ENCODE data around the gene TLL2. TPM values are rescaled to one million over a fixed set of nuclear protein-coding genes. Genes with fewer than 3 reads are reported as not detected.

The TLL2 gene
- total and polyA plus RNA-seq, 2 donors (not counting 3 experiments of a cell fraction or from before 2014, with no cell fraction given), result 0.03 to 0.20 TPM

DNA sequence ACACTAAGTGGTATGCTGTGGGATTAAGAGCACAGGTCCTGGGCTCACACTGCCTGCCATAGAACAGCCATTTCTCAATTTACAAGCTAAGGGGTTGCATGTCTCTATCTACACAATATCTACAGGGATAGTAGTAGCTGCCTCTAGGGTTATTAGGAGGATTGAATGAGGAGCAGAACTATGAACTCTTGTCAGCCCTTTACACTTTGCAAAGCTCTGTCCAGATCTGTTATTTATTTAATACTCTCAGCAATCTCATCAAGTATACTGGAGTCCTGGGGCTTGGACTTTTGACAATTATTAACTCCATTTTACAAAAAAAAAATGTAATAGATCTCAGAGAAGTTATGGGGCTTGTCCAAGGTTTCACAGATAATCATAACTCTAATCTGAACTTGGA, 161.7 kb downstream of the TLL2 start:
- TF ChIP-seq JUN (IDR thresholded peaks at IDR 0.05; ENCODE audit: borderline replicate concordance, insufficient read depth, insufficient read length, low read depth) (no peak), FOS (IDR thresholded peaks at IDR 0.05; ENCODE audit: borderline replicate concordance, insufficient read depth, low read length) (no peak), GATA2 (IDR thresholded peaks at IDR 0.05; ENCODE audit: insufficient read depth, insufficient read length, low read depth, low read length) (no peak), MYC (IDR thresholded peaks at IDR 0.05; ENCODE audit: low read depth, low read length) (no peak), EZH2 (IDR thresholded peaks at IDR 0.05; ENCODE audit: borderline replicate concordance, low read depth, low read length, severe bottlenecking) (no peak), POLR2A (IDR thresholded peaks at IDR 0.05; ENCODE audit: low read depth, low read length) (no peak)
- TF ChIP-seq, protein P1, sequence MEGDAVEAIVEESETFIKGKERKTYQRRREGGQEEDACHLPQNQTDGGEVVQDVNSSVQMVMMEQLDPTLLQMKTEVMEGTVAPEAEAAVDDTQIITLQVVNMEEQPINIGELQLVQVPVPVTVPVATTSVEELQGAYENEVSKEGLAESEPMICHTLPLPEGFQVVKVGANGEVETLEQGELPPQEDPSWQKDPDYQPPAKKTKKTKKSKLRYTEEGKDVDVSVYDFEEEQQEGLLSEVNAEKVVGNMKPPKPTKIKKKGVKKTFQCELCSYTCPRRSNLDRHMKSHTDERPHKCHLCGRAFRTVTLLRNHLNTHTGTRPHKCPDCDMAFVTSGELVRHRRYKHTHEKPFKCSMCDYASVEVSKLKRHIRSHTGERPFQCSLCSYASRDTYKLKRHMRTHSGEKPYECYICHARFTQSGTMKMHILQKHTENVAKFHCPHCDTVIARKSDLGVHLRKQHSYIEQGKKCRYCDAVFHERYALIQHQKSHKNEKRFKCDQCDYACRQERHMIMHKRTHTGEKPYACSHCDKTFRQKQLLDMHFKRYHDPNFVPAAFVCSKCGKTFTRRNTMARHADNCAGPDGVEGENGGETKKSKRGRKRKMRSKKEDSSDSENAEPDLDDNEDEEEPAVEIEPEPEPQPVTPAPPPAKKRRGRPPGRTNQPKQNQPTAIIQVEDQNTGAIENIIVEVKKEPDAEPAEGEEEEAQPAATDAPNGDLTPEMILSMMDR (IDR thresholded peaks at IDR 0.05; ENCODE audit: extremely low read depth in 1 of 2, insufficient read depth in 1 of 2, low read depth in 1 of 2, low read length in 2 of 2), result no peak
- TF ChIP-seq, protein P2, sequence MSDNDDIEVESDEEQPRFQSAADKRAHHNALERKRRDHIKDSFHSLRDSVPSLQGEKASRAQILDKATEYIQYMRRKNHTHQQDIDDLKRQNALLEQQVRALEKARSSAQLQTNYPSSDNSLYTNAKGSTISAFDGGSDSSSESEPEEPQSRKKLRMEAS (IDR thresholded peaks at IDR 0.05; ENCODE audit: insufficient read depth, insufficient read length), result no peak
- BruUV-seq (replicated peaks), result no TSS peak
- no peaks in the 10 kb centered on the region for H4K20me1 ChIP-seq (replicated peaks; ENCODE audit: control insufficient read depth, extremely low read depth, insufficient read depth, low read length)
- H3K9me3 ChIP-seq (replicated peaks; ENCODE audit: control insufficient read depth, insufficient read depth, low read length), result no peaks in the 10 kb centered on the region
- FAIRE-seq, result no peak
- peaks cover 2 to 7% of the 10 kb centered on the region in 2 experiments for H3K27me3 ChIP-seq (ENCODE audit: control insufficient read depth in 2 of 2, insufficient read depth in 2 of 2, low read length in 2 of 2)
- POLR2A ChIA-PET, result no interaction called here
- dilution Hi-C loops (cut with MboI; ENCODE audit: extremely low pct_ligation_motif_present, low sequenced_read_pairs) (no loop called here), intact Hi-C loops (cut with micrococcal nuclease) (no loop called here)
- H3K4me1 ChIP-seq (ENCODE audit: control insufficient read depth, extremely low read depth, insufficient read depth, low read length), result no peaks in the 10 kb centered on the region
- H2AFZ ChIP-seq (ENCODE audit: low read depth, low read length), result no peak overlapping the region
- no peak overlapping the region for H3K4me3 ChIP-seq (replicated peaks in 1 of 3; ENCODE audit: insufficient read depth in 1 of 3, low read depth in 1 of 3, low read length in 3 of 3)
- no peaks in the 10 kb centered on the region for H3K9me1 ChIP-seq (replicated peaks; ENCODE audit: control insufficient read depth, extremely low read depth, insufficient read depth, low read length)
- CTCF ChIA-PET, result interaction anchor here (1.2 to 1.3 kb wide), 2 partner anchors 17 to 673 kb away, joined by 3 to 4 read pairs; no protein-coding TSS in a partner anchor
- no peaks in the 10 kb centered on the region for H3K79me2 ChIP-seq (ENCODE audit: control insufficient read depth, insufficient read depth, low read length)
- no peak overlapping the region for H3K4me2 ChIP-seq (ENCODE audit: insufficient read depth, low read length)
- H3K9ac ChIP-seq (replicated peaks; ENCODE audit: extremely low read depth, insufficient read depth, low read length), result no peak overlapping the region
- H3K27ac ChIP-seq (ENCODE audit: insufficient read depth, low read depth, low read length), result no peak overlapping the region
- DNase-seq (ENCODE audit: low read depth, low spot score), result no peak
- H3K36me3 ChIP-seq (ENCODE audit: control insufficient read depth in 2 of 2, extremely low read depth in 1 of 2, insufficient read depth in 2 of 2, low read length in 2 of 2), result no peaks in the 10 kb centered on the region
